Dendritic cell treated with granulocyte-macrophage colony-stimulating factor and Interleukin-4, amounts not matched to agents 40 ng/mL and 50 ng/mL, for 4 days (primary cell): ENCODE results near the gene ZBTB20.

Experiments used
- H3K27ac Mint-ChIP-seq: one replicate; pipeline ENCODE4 v1.8.0; 2022; ENCODE audit warnings: mild to moderate bottlenecking, mixed read lengths
- H3K27me3 Mint-ChIP-seq: one replicate; pipeline ENCODE4 v1.8.0; 2022; ENCODE audit warnings: mild to moderate bottlenecking, mixed read lengths
- H3K36me3 Mint-ChIP-seq: one replicate; pipeline ENCODE4 v1.8.0; 2022; ENCODE audit warnings: low read depth, mixed read lengths
- H3K4me1 Mint-ChIP-seq: one replicate; pipeline ENCODE4 v1.8.0; 2022; ENCODE audit warnings: low read depth, mixed read lengths
- H3K4me3 Mint-ChIP-seq: one replicate; pipeline ENCODE4 v1.8.0; 2022; ENCODE audit warnings: mild to moderate bottlenecking, moderate library complexity, mixed read lengths
- H3K9me3 Mint-ChIP-seq: one replicate; pipeline ENCODE4 v1.8.0; 2022; ENCODE audit warnings: mixed read lengths
- intact Hi-C: fragments of 100-400 bp; cut with micrococcal nuclease; formaldehyde crosslinking; loops from one replicate; pipeline ENCODE4 v1.15.0; 2022

ZBTB20 gene

DNA sequence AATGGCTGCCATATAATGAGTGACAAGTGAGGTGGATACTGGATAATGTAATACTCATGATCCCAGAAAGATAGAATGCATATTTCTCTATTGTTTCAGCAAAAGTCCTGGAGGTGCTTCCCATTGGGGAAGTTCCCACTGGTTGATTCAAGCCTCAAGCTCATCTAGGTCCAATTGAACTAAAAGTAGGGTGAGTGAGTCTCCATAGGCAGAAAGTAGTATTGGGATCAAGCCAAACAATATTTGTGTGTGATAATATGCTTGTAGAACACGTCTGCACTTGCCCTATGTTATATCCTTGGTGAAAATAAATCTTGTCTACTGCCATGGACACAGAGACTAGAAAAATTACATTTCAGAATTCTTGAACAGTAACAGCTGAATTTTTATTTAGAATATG, 14.8 kb upstream of the ZBTB20 start:
- Mint-ChIP-seq H3K27ac (no peak overlapping the region), H3K36me3 (no peaks in the 10 kb centered on the region), H3K27me3 (no peaks in the 10 kb centered on the region), H3K4me3 (no peak overlapping the region), H3K9me3 (no peaks in the 10 kb centered on the region), H3K4me1 (no peaks in the 10 kb centered on the region)
- intact Hi-C loops, result no loop called here

DNA sequence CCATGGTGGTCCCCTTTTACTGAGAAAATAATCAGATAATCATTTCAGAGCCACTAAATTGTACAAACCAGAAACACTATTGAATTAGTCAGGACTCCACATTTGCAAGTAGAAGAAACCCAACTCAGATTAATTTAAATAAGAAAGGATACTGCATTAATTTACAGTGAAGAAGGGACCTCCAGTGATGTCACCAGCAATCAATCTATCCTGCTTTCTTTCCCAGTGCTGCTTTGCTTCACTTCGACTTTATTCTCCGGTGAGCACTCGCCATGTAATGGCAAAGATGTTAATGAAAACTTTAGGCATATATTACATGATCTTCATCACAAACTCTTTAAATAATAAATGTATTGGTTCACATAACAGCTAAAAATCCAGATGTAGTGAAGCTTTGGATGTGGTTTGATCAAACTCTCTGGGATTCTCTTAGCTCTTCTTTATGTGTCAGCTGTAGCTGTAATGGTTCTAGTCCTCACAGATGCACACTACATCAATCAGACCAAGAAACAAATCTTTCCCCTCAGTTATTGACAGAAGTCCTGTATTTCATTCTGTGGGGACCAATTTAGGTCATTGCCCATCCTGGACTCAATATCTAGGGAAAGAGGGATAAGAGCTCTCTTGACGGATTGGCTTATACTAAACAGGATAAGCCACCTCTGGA, 14.2 kb upstream of the ZBTB20 start:
- Mint-ChIP-seq H3K9me3 (no peaks in the 10 kb centered on the region), H3K4me3 (no peak overlapping the region), H3K36me3 (no peaks in the 10 kb centered on the region), H3K27me3 (no peaks in the 10 kb centered on the region), H3K27ac (no peak overlapping the region), H3K4me1 (no peaks in the 10 kb centered on the region)
- intact Hi-C loops, result no loop called here

DNA sequence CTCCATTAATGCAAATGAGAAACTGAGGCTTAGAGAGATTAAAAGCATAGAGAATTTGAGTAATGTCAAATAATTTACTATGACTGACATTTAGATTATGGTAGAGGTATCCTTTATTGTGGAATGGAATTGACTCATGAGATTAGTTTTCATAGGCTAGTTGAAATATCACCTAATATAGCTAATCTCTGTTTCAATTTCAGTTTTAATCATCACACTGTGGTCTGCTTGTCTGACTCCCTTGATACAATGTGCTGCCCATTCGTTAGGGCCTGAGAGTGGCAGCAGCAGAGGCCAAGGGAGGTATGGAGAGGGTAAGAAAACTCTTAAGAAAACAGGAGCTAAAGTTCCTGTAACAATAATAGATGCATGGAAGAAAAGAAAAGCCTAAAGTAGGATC, 13.2 kb upstream of the ZBTB20 start:
- Mint-ChIP-seq H3K9me3 (no peaks in the 10 kb centered on the region), H3K36me3 (no peaks in the 10 kb centered on the region), H3K4me3 (no peak overlapping the region), H3K27me3 (no peaks in the 10 kb centered on the region), H3K4me1 (no peaks in the 10 kb centered on the region), H3K27ac (no peak overlapping the region)
- intact Hi-C loops, result no loop called here

DNA sequence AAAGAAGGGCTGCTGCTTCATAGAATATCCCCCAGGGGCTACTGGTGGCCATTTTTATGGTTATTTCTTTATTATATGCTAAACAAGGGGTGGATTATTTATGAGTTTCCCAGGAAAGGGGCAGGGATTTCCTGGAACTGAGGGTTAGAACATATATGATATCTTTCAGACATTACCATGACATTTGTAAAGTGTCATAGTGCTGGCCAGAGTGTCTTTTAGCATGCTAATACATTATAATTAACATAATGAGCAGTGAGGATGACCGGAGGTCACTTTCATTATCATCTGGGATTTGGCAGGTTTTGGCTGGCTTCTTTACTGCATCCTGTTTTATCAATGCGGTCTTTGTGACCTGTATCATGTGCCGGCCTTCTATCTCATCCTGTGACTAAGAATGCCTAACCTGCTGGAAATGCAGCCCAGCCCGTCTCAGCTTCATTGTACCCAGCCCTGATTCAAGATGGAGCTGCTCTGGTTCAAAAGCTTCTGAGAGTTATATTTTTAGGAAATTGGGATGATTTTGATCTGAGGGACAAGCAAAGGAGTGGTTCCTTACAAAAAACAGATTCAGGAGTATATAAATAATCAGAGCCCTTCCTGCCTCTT, 9.1 kb upstream of the ZBTB20 start:
- intact Hi-C loops, result no loop called here
- Mint-ChIP-seq H3K36me3 (no peaks in the 10 kb centered on the region), H3K4me3 (no peak overlapping the region), H3K4me1 (no peaks in the 10 kb centered on the region), H3K27me3 (no peaks in the 10 kb centered on the region), H3K9me3 (no peaks in the 10 kb centered on the region), H3K27ac (no peak overlapping the region)

DNA sequence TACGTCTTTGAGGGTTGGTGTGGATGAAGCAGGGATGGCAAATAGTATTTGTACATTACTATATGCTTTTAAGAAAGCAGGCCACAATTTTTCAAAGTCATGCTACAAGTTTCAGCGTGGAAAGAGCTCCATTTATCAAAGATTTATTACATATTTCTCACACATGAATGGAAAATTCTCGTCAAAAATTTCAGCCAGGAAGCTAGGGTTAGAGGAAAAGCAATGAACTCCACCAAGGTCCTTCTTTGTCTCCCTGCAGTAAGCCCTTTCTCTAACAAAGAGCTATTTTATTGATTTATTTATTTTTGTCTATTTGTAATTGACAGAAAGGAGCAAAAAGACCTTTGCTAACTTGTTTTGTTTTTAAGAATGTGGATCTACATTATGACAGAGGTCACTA, 7.5 kb upstream of the ZBTB20 start:
- Mint-ChIP-seq H3K36me3 (no peaks in the 10 kb centered on the region), H3K27me3 (no peaks in the 10 kb centered on the region), H3K9me3 (no peaks in the 10 kb centered on the region), H3K4me3 (no peak overlapping the region), H3K4me1 (no peaks in the 10 kb centered on the region), H3K27ac (no peak overlapping the region)
- intact Hi-C loops, result no loop called here

DNA sequence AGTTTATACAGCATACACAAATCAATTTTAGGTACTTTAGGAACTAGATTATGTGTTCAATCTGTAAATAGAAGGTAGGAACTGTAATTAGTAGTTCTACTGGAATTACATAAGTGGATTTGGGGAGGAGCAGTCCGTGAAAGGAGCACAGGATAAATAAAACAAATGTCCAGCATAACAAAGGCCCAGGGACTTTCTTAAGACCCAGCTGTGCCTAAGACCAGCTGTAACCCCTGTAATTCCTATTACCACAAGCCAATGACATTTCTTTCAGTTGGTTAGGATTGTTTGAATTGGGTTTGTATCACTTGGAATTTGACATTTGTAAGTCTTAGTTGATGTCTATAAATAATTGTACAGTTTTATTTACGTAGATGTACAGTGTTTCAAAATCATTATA, 4.8 kb upstream of the ZBTB20 start:
- peaks cover 11% of the 10 kb centered on the region for H3K36me3 Mint-ChIP-seq
- no peak overlapping the region for H3K4me3 Mint-ChIP-seq
- no peaks in the 10 kb centered on the region for H3K4me1 Mint-ChIP-seq
- intact Hi-C loops, result no loop called here
- no peak overlapping the region for H3K27ac Mint-ChIP-seq
- no peaks in the 10 kb centered on the region for H3K9me3 Mint-ChIP-seq
- H3K27me3 Mint-ChIP-seq, result no peaks in the 10 kb centered on the region

DNA sequence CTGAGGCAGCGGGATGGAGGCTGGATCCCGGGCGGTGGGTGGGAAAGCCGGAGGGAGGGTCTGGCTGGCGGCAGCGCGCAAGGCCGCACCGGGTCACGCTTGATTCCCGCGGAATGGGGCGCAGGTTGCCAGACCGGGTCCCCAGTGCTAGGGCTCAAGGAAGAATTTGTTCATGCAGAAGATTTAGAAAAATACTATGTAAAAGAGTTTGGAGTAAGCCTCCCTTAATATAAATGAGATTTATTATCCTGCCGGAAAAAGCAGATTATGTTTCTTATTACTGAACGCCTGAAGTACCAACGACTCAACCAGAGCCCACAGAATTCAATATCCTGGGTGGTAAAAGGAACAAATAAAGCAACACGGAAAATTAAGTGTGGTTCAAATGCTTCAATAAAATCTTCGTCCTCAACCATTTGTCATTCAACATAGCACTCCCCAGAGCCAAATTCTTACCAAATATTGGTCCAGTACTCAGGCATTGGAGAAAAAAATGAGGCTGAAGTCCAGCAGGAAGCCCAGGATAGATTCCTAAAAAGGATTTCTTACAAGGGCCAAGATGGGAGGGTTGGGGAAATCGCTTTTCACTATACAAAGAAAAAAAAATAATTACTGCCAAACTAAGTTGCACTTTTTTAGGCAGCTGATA, 1.2 kb upstream of the ZBTB20 start:
- intact Hi-C loops, result loop anchor here (10.0 kb wide), 2 partner anchors 1093 to 1403 kb away; partner anchors contain the start of genes ATP6V1A, CCDC191, NAA50 and QTRT2
- H3K27ac Mint-ChIP-seq, result peak overlapping the region; percentile 97
- H3K27me3 Mint-ChIP-seq, result no peaks in the 10 kb centered on the region
- H3K36me3 Mint-ChIP-seq, result peaks cover 19% of the 10 kb centered on the region
- peaks cover 5% of the 10 kb centered on the region for H3K4me1 Mint-ChIP-seq
- no peaks in the 10 kb centered on the region for H3K9me3 Mint-ChIP-seq
- H3K4me3 Mint-ChIP-seq, result peak overlapping the region; percentile 81

DNA sequence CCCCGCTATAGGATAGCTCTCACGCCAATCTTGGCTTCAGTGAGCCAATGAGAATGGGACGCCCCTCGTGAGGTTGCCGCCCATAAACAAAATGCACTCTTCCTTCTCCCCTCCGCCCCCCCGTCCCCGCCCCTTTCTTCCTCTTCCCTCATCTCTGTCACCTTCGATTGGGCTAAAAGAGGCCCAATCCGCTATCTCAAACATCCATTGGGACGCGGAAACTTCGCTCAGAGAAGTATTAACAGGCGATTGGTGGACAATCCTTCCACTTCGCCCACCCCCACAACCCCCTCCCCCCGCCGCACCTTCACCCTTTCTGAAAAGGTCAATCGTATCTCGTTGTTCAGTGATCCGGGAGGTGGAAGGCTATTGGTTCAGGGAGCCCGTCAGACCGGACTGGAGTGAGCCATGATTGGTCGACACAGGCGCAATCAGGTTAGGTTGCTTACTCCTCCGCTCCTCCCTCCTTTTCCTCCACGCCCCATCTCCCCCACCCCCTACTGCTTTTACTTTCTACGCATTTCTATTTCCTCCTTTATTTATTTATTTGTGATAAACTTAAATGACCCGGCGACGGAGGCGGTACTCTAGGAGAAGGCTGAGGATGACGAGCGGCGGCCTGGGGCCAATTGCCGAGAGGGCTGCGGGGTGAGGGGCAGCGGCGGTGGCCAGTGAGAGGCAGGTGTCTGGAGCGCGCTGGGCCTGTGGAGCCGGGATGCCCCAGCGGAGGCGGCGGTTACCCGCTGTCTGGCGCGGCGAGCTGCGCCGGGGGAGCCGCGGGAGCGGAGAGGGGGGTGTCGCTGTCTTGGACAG, 447 bp upstream of the ZBTB20 start:
- Mint-ChIP-seq H3K27ac (peak overlapping the region; percentile 97), H3K4me3 (peak overlapping the region; percentile 97), H3K36me3 (peaks cover 19% of the 10 kb centered on the region), H3K4me1 (peaks cover 5% of the 10 kb centered on the region), H3K9me3 (no peaks in the 10 kb centered on the region), H3K27me3 (no peaks in the 10 kb centered on the region)
- intact Hi-C loops, result loop anchor here (10.0 kb wide), 2 partner anchors 1093 to 1403 kb away; partner anchors contain the start of genes ATP6V1A, CCDC191, NAA50 and QTRT2

DNA sequence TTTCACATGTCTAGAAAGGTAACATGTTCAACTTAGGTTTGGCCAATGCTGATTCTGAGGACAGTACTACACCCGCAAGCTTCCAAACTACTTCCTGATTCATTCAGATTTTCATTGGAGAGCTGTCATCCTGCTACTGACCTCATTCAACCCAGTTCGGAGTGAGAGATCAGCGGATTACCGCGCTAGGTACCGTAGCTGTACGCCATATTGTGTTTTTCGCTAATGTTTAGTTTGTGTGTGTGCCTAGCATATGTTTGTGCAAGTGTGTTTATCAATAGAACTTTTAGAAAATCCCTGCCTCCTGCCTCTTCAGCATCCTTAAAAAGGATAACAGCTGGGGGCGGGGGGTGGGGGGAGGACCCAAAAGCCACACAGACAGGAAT, 1.1 kb downstream of the ZBTB20 start:
- intact Hi-C loops, result loop anchor here (10.0 kb wide), 2 partner anchors 1091 to 1401 kb away; partner anchors contain the start of genes ATP6V1A, CCDC191, NAA50 and QTRT2
- peak overlapping the region; percentile 86 for H3K4me3 Mint-ChIP-seq
- H3K9me3 Mint-ChIP-seq, result no peaks in the 10 kb centered on the region
- no peaks in the 10 kb centered on the region for H3K27me3 Mint-ChIP-seq
- peak overlapping the region; percentile 97 for H3K27ac Mint-ChIP-seq
- H3K36me3 Mint-ChIP-seq, result peaks cover 19% of the 10 kb centered on the region
- H3K4me1 Mint-ChIP-seq, result peaks cover 5% of the 10 kb centered on the region

DNA sequence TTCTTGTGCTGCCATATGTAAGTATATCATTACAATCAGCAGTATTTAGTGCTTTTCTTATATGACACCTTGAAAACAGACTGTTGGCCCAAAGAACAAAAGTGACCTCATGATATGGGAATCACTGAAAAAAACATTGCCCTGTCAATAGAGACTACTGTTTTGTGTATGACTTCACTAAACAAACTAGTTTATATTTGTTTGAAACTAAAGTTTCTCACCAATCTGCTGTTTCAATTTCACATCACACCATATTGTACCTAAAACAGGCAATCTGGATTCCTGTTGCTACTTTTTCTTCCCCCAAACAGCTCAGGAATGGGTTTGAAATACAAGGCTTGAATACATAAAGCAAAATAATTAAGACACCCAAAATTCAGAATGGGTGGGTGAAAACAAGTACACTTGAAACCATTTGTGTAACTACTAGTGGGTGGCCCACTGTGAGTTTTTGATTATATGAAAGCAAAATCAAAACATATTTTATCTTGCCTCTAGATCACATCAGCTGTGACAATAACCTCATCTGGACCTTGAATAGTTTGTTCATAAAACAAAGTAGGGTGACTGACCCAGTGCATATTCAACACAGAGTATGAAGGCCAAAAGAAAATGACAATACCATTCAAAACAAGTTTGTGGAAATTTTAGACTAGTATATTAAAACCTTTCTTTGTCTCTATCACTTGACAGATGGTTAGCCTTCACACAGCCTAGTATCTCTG, 5.9 kb downstream of the ZBTB20 start:
- Mint-ChIP-seq H3K9me3 (no peaks in the 10 kb centered on the region), H3K4me1 (peaks cover 5% of the 10 kb centered on the region), H3K36me3 (peaks cover under 1% of the 10 kb centered on the region), H3K4me3 (no peak overlapping the region), H3K27me3 (no peaks in the 10 kb centered on the region), H3K27ac (no peak overlapping the region)
- intact Hi-C loops, result loop anchor here (10.0 kb wide), 2 partner anchors 1086 to 1396 kb away; partner anchors contain the start of genes ATP6V1A, CCDC191, NAA50 and QTRT2

DNA sequence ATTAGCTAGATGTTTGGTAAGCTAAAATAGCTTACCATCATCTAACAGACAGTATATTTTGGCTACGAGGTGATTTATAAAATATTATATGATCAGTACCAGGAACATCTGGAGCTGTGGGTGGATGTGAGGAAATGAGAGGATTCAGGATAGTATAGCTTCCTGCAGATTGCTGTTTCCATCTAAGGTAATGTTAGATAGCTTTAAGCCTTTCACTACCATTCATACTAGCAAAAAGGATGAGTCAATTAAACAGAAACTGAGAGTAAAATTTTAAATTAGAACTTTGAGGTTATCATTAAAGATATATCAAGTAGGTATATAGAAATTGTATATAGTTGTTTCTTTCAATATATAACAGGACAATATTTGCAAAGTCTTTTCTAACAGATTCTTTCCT, 8.0 kb downstream of the ZBTB20 start:
- no peaks in the 10 kb centered on the region for H3K9me3 Mint-ChIP-seq
- no peaks in the 10 kb centered on the region for H3K4me1 Mint-ChIP-seq
- no peaks in the 10 kb centered on the region for H3K36me3 Mint-ChIP-seq
- no peak overlapping the region for H3K4me3 Mint-ChIP-seq
- intact Hi-C loops, result no loop called here
- no peak overlapping the region for H3K27ac Mint-ChIP-seq
- H3K27me3 Mint-ChIP-seq, result no peaks in the 10 kb centered on the region

DNA sequence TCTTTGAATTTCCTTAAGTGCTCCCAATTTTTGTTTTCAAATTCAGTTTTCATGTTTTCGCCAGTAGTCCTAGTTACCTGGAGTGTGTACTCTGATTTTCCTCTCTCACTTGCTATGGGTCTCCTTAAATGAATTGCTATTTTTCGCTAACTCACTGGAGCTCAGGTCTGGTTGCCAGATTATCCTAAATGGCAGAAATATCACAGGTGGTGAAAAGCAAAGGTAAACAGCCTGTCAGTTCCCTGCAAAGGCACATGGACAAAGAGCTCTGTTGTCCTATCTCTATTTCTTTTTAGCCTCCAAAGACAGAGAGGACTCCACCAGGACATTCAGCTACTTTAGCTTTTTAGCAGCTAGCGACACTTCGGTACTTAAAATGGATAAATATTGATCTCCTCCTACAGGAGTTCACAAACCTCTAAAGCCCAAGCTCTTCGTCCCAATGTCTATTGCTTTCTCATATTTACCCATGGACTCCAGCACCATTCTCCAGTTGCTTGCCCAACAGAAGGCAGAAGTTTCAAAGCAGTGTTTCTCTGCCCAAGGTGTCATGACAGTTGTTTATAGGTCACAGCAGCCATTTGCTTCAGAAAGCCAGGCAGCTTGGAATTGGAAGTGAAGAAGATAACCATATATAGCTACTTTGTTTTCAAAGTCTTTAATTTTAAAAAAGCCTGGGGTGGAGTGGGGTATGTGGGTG, 12.3 kb downstream of the ZBTB20 start:
- no peaks in the 10 kb centered on the region for H3K4me1 Mint-ChIP-seq
- H3K27me3 Mint-ChIP-seq, result no peaks in the 10 kb centered on the region
- no peak overlapping the region for H3K4me3 Mint-ChIP-seq
- intact Hi-C loops, result no loop called here
- H3K27ac Mint-ChIP-seq, result no peak overlapping the region
- no peaks in the 10 kb centered on the region for H3K9me3 Mint-ChIP-seq
- no peaks in the 10 kb centered on the region for H3K36me3 Mint-ChIP-seq

DNA sequence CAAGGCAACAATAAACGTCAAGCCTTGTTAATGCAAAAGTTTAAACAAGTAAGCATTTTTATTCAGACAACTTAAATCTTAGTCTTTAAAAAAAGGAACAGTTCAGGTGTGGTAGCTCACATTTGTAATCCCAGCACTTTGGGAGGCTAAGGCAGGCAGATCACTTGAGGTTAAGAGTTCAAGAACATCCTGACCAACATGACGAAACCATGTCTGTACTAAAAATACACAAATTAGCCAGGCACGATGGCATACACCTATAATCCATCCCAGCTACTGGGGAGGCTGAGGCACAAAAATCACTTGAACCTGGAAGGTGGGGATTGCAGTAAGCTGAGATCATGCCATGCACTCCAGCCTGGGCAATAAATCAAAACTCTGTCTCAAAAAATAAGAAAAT, 19.9 kb downstream of the ZBTB20 start:
- H3K27me3 Mint-ChIP-seq, result no peaks in the 10 kb centered on the region
- H3K27ac Mint-ChIP-seq, result no peak overlapping the region
- intact Hi-C loops, result no loop called here
- no peaks in the 10 kb centered on the region for H3K9me3 Mint-ChIP-seq
- no peak overlapping the region for H3K4me3 Mint-ChIP-seq
- no peaks in the 10 kb centered on the region for H3K4me1 Mint-ChIP-seq
- no peaks in the 10 kb centered on the region for H3K36me3 Mint-ChIP-seq
